22Rv1 (cell line): Measurements from ENCODE around the gene KRT2.

Experiments used
- CTCF ChIP-seq: fragments of 450-650 bp; IDR thresholded peaks from 2 replicates; pipeline ENCODE4 v1.5.1; 2017; ENCODE audit warnings: mild to moderate bottlenecking
- ZFX ChIP-seq: fragments of 450-650 bp; IDR thresholded peaks from 2 replicates; pipeline ENCODE4 v1.6.1; 2017; ENCODE audit warnings: antibody characterized with exemption, borderline replicate concordance

- no peak for TF ChIP-seq CTCF
- TF ChIP-seq ZFX: no peak
Observed at GRCh38 chr12:52676163-52676562, 24.2 kb upstream of the KRT2 start.
